ENCODE measurements around the gene OLFML2B. TPM values are rescaled to one million over a fixed set of nuclear protein-coding genes. Genes with fewer than 3 reads are reported as not detected.

The OLFML2B gene
- total and polyA plus RNA-seq, 2 experiments from 2014 or later: 1.2 to 2.9 TPM

GRCh38 chr1:161989108-161989507 lies 34.6 kb downstream of the OLFML2B start:
- Histone ChIP-seq H3K4me1 (ENCODE audit: insufficient read depth) (no peaks in the 10 kb centered on the region), H3K27ac (no peak overlapping the region), H3K79me2 (no peaks in the 10 kb centered on the region), H3K4me3 (no peak overlapping the region), H3K27me3 (no peaks in the 10 kb centered on the region), H3K36me3 (replicated peaks; ENCODE audit: insufficient read depth, low read depth) (no peaks in the 10 kb centered on the region), H4K20me1 (ENCODE audit: insufficient read depth, poor library complexity, severe bottlenecking) (no peaks in the 10 kb centered on the region), H3K9me3 (ENCODE audit: low read depth) (no peaks in the 10 kb centered on the region), H3K9me2 (replicated peaks; ENCODE audit: insufficient read depth) (no peaks in the 10 kb centered on the region), H3K4me2 (no peak overlapping the region), H2AFZ (no peak overlapping the region)
- no peak for DNase-seq (ENCODE audit: low spot score)
- no peak for TF ChIP-seq EZH2phosphoT487 (IDR thresholded peaks at IDR 0.05; ENCODE audit: low read depth, severe bottlenecking, unreplicated experiment)
- TF ChIP-seq CTCF (IDR thresholded peaks at IDR 0.05; ENCODE audit: poor library complexity): no peak
- no peak for TF ChIP-seq EZH2 (IDR thresholded peaks at IDR 0.05; ENCODE audit: borderline replicate concordance)

- Histone ChIP-seq H3K4me3 (no peak overlapping the region), H3K36me3 (replicated peaks; ENCODE audit: insufficient read depth, low read depth) (no peaks in the 10 kb centered on the region), H3K9me2 (replicated peaks; ENCODE audit: insufficient read depth) (no peaks in the 10 kb centered on the region), H3K4me1 (ENCODE audit: insufficient read depth) (no peaks in the 10 kb centered on the region), H3K27me3 (no peaks in the 10 kb centered on the region), H3K4me2 (no peak overlapping the region), H3K27ac (no peak overlapping the region), H4K20me1 (ENCODE audit: insufficient read depth, poor library complexity, severe bottlenecking) (no peaks in the 10 kb centered on the region), H3K79me2 (no peaks in the 10 kb centered on the region), H2AFZ (no peak overlapping the region), H3K9me3 (ENCODE audit: low read depth) (no peaks in the 10 kb centered on the region)
- WGBS (ENCODE audit: low lambda C conversion rate, missing lambda C conversion rate): 95% methylated on average over 4 of the region's 5 CpGs
- no peak for TF ChIP-seq EZH2 (IDR thresholded peaks at IDR 0.05; ENCODE audit: borderline replicate concordance)
- no peak for TF ChIP-seq EZH2phosphoT487 (IDR thresholded peaks at IDR 0.05; ENCODE audit: low read depth, severe bottlenecking, unreplicated experiment)
- no peak for TF ChIP-seq CTCF (IDR thresholded peaks at IDR 0.05; ENCODE audit: poor library complexity)
- DNase-seq (ENCODE audit: low spot score): no peak
Observed at GRCh38 chr1:161988413-161988812, 35.3 kb downstream of the OLFML2B start.

- WGBS (ENCODE audit: low lambda C conversion rate, missing lambda C conversion rate): 63% methylated on average over 5 of the region's 5 CpGs
- Histone ChIP-seq H3K4me1 (ENCODE audit: insufficient read depth) (no peaks in the 10 kb centered on the region), H3K4me2 (no peak overlapping the region), H3K4me3 (no peak overlapping the region), H4K20me1 (ENCODE audit: insufficient read depth, poor library complexity, severe bottlenecking) (no peaks in the 10 kb centered on the region), H3K79me2 (no peaks in the 10 kb centered on the region), H3K36me3 (replicated peaks; ENCODE audit: insufficient read depth, low read depth) (no peaks in the 10 kb centered on the region), H3K27me3 (no peaks in the 10 kb centered on the region), H3K9me3 (ENCODE audit: low read depth) (no peaks in the 10 kb centered on the region), H3K27ac (no peak overlapping the region), H3K9me2 (replicated peaks; ENCODE audit: insufficient read depth) (no peaks in the 10 kb centered on the region), H2AFZ (no peak overlapping the region)
- TF ChIP-seq EZH2 (IDR thresholded peaks at IDR 0.05; ENCODE audit: borderline replicate concordance) (no peak), CTCF (IDR thresholded peaks at IDR 0.05; ENCODE audit: poor library complexity) (no peak), EZH2phosphoT487 (IDR thresholded peaks at IDR 0.05; ENCODE audit: low read depth, severe bottlenecking, unreplicated experiment) (no peak)
- DNase-seq (ENCODE audit: low spot score): no peak
Observed at GRCh38 chr1:161987872-161988271, 35.8 kb downstream of the OLFML2B start.

GRCh38 chr1:161987303-161987702 lies 36.4 kb downstream of the OLFML2B start:
- DNase-seq (ENCODE audit: low spot score): no peak
- no peaks in the 10 kb centered on the region for H3K27me3 ChIP-seq
- no peak overlapping the region for H3K27ac ChIP-seq
- no peaks in the 10 kb centered on the region for H3K9me2 ChIP-seq (replicated peaks; ENCODE audit: insufficient read depth)
- TF ChIP-seq EZH2 (IDR thresholded peaks at IDR 0.05; ENCODE audit: borderline replicate concordance) (no peak), EZH2phosphoT487 (IDR thresholded peaks at IDR 0.05; ENCODE audit: low read depth, severe bottlenecking, unreplicated experiment) (no peak), CTCF (IDR thresholded peaks at IDR 0.05; ENCODE audit: poor library complexity) (no peak)
- no peak overlapping the region for H2AFZ ChIP-seq
- no peaks in the 10 kb centered on the region for H4K20me1 ChIP-seq (ENCODE audit: insufficient read depth, poor library complexity, severe bottlenecking)
- H3K4me1 ChIP-seq (ENCODE audit: insufficient read depth): no peaks in the 10 kb centered on the region
- H3K9me3 ChIP-seq (ENCODE audit: low read depth): no peaks in the 10 kb centered on the region
- no peaks in the 10 kb centered on the region for H3K79me2 ChIP-seq
- 89% methylated on average over 1 of the region's 1 CpG for WGBS (ENCODE audit: low lambda C conversion rate, missing lambda C conversion rate)
- H3K4me2 ChIP-seq: no peak overlapping the region
- no peaks in the 10 kb centered on the region for H3K36me3 ChIP-seq (replicated peaks; ENCODE audit: insufficient read depth, low read depth)
- H3K4me3 ChIP-seq: no peak overlapping the region

Measured in hepatocyte (in vitro differentiated cells).